NT2/D1 (cell line): ENCODE results near the gene SEMA3B.
"Not testable (repeated sequence)": the region's sequence is repeated elsewhere in the genome, so short reads cannot be mapped to it uniquely, and the experiment has no call there.

Source experiments
- DNase-seq: peaks from one replicate; pipeline ENCODE4 v3.0.0-alpha.2; 2011; ENCODE audit warnings: low read depth, low spot score
- H3K27me3 ChIP-seq: 2 replicates; pipeline ENCODE4 v1.6.0; 2011; ENCODE audit warnings: mild to moderate bottlenecking; ENCODE audit not compliant: insufficient read length, insufficient read depth
- H3K36me3 ChIP-seq: 2 replicates; pipeline ENCODE4 v1.6.1; 2011; ENCODE audit warnings: mild to moderate bottlenecking, low read length, mixed read lengths; ENCODE audit not compliant: insufficient read depth, insufficient read length
- H3K4me1 ChIP-seq: 2 replicates; pipeline ENCODE4 v1.5.1; 2011; ENCODE audit not compliant: insufficient read depth, insufficient read length
- H3K4me3 ChIP-seq: 2 replicates; pipeline ENCODE4 v1.5.1; 2011; ENCODE audit warnings: low read depth; ENCODE audit not compliant: insufficient read length
- H3K9ac ChIP-seq: 2 replicates; pipeline ENCODE4 v1.6.0; 2011; ENCODE audit warnings: low read depth; ENCODE audit not compliant: insufficient read length
- H3K9me3 ChIP-seq: 2 replicates; pipeline ENCODE4 v1.5.1; 2011; ENCODE audit warnings: mild to moderate bottlenecking, low read length; ENCODE audit not compliant: insufficient read depth
- SUZ12 ChIP-seq: IDR thresholded peaks from 2 replicates; pipeline ENCODE4 v1.6.1; 2011; ENCODE audit not compliant: insufficient read length, insufficient read depth; ENCODE audit errors: extremely low read depth
- YY1 ChIP-seq: IDR thresholded peaks from 2 replicates; pipeline ENCODE4 v1.6.1; 2011; ENCODE audit not compliant: insufficient read length, insufficient read depth
- ZNF274 ChIP-seq: IDR thresholded peaks from 2 replicates; pipeline ENCODE4 v1.6.1; 2011; ENCODE audit warnings: mild to moderate bottlenecking, low read depth, low read length

The SEMA3B gene

GRCh38 chr3:50260027-50260941 lies 8.7 kb upstream of the SEMA3B start:
- peak overlapping the region; percentile 45 for H3K4me3 ChIP-seq
- peaks cover 44% of the 10 kb centered on the region for H3K36me3 ChIP-seq
- TF ChIP-seq YY1: no peak
- TF ChIP-seq SUZ12: no peak
- no peak for TF ChIP-seq ZNF274
- H3K9ac ChIP-seq: peak overlapping the region; percentile 94
- H3K4me1 ChIP-seq: peaks cover 51% of the 10 kb centered on the region
- H3K27me3 ChIP-seq: no peaks in the 10 kb centered on the region
- H3K9me3 ChIP-seq: no peaks in the 10 kb centered on the region
- peak; percentile 86 for DNase-seq

DNA sequence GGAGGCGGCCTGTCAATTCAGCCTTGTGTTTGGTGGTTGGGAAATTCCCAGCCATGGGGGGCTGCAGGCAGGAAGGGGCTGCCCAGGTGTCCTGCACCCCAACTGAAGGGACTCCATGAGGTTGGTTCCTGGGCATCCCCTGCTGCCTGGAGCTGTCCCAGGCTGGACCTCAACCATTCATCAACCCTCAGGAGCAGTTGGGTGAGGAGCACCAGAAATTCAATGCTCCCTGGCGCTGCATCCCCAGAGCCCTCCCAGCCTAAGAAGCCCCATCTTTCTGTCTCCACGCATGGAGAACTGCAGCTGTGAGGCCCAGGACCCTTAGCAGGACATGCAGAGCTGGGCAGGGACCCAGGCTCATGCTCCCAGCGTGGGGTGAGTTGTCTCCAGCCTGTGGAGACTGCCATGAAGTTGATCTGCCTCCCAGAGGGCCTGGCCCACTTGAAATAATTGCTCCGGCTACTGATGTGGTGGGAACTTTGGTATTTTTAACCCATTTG lies 8.0 kb upstream of the SEMA3B start:
- Histone ChIP-seq H3K9ac (peak overlapping the region; percentile 94), H3K36me3 (peaks cover 40% of the 10 kb centered on the region), H3K27me3 (no peaks in the 10 kb centered on the region), H3K9me3 (no peaks in the 10 kb centered on the region), H3K4me3 (peak overlapping the region; percentile 45), H3K4me1 (peaks cover 55% of the 10 kb centered on the region)
- TF ChIP-seq ZNF274 (no peak), YY1 (no peak), SUZ12 (no peak)
- DNase-seq: no peak

- Histone ChIP-seq H3K27me3 (no peaks in the 10 kb centered on the region), H3K9me3 (no peaks in the 10 kb centered on the region), H3K9ac (peak overlapping the region; percentile 94), H3K4me3 (no peak overlapping the region), H3K4me1 (peaks cover 61% of the 10 kb centered on the region), H3K36me3 (peaks cover 35% of the 10 kb centered on the region)
- no peak for DNase-seq
- TF ChIP-seq ZNF274 (no peak), SUZ12 (no peak), YY1 (no peak)
Observed at GRCh38 chr3:50261505-50261904, 7.4 kb upstream of the SEMA3B start.

DNA sequence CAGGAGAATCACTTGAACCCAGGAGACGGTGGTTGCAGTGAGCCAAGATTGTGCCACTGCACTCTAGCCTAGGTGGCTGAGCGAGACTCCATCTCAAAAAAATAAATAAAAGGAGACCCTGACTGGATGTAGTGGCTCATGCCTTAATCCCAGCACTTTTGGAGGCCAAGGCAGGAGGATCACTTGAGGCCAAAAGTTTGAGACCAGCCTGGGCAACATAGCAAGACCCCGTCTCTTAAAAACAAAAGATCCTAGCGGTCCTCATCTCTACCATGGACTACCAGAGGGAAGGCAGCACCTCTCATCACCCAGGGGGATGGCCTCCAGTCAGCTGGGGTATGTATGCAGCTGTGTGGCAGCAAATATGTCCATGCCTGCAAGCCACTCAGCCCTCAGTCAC lies 6.7 kb upstream of the SEMA3B start:
- not testable (repeated sequence) for H3K9me3 ChIP-seq, DNase-seq, H3K4me3 ChIP-seq, H3K27me3 ChIP-seq
- Histone ChIP-seq H3K36me3 (peaks cover 28% of the 10 kb centered on the region), H3K4me1 (peaks cover 61% of the 10 kb centered on the region), H3K9ac (peak overlapping the region; percentile 34)

GRCh38 chr3:50262778-50263177 lies 6.2 kb upstream of the SEMA3B start:
- Histone ChIP-seq H3K4me3 (no peak overlapping the region), H3K36me3 (peaks cover 22% of the 10 kb centered on the region), H3K27me3 (no peaks in the 10 kb centered on the region), H3K4me1 (peaks cover 63% of the 10 kb centered on the region), H3K9ac (peak overlapping the region; percentile 34), H3K9me3 (no peaks in the 10 kb centered on the region)
- TF ChIP-seq SUZ12: no peak
- TF ChIP-seq ZNF274: no peak
- TF ChIP-seq YY1: no peak
- DNase-seq: no peak

DNA sequence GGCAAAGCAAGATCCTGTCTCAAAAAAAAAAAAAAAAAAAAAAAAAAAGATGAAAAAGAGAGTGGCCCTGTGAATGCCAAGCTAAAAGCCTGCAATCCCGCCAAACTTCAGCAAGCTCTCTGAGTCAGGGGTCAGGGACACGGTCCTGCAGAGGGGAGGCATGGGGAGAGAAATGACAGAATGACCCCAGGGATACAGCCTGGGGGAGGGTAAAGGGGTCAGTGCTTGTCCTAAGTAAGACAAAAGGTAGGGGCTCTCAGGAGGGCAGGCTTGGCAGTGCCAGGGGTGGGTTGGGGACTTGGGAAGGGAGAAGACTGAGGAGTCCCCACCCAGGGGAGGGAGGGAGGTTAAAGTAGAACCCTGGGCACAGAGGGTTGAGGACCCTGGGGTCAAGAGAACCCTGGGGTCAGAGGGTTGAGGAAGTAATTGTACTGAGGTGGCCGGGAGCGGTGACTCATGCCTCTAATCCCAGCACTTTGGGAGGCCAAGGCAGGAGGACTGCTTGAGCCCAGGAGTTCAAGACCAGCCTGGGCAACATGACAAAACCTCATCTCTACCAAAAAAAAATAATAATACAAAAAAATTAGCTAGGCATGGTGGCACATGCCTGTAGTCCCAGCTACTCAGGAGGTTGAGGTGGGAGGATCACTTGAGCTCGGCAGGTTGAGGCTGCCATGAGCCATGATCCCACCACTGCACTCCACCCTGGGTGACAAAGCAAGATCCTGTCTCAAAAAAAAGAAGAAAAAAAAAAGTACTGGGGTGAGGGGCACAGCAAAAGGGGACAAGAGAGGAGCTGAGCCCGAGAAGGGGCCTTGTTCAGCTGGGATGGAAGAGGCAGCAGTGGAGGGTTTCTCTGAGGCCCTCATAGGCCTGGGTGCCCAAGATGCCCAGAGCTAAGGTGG lies 5.2 kb upstream of the SEMA3B start:
- peaks cover 13% of the 10 kb centered on the region for H3K36me3 ChIP-seq
- H3K4me1 ChIP-seq: peaks cover 67% of the 10 kb centered on the region
- no peak for DNase-seq
- no peaks in the 10 kb centered on the region for H3K9me3 ChIP-seq
- peak overlapping the region; percentile 92 for H3K9ac ChIP-seq
- H3K27me3 ChIP-seq: no peaks in the 10 kb centered on the region
- H3K4me3 ChIP-seq: peak overlapping the region; percentile 1
- TF ChIP-seq ZNF274 (no peak), YY1 (no peak), SUZ12 (no peak)

DNA sequence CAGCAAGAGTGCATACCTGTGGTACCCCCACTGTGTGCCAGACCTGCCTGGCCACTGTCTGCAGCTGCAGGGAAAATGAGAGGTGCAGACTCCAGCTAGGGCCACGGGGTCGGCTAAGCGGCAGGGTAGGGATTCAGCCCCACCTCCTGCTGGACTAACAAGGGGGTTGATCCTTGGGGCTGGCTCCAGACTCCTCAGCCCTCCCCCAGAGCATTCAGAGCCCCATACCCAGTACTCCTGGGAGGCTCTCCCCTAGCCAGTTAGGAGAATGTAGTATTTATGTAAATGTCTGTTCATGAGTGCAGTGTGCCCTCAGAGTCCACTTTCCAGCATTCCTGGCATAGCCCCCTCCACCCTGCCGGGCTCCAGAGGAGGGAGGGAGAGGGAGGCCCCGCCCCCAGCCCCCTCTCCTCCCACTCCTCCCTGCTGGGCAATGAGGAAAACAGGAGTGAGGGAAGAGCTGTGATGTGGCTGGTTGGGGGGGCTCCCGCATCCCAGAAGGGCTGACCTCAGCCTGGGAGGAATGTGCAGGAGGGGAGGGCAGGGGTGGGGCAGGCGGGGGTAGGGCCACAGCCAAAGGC lies 4.5 kb upstream of the SEMA3B start:
- H3K9ac ChIP-seq: peak overlapping the region; percentile 92
- peak overlapping the region; percentile 1 for H3K4me3 ChIP-seq
- peaks cover 6% of the 10 kb centered on the region for H3K36me3 ChIP-seq

More for the DNA sequence above, 4.5 kb upstream of the SEMA3B start:
- Histone ChIP-seq H3K9me3 (no peaks in the 10 kb centered on the region), H3K27me3 (no peaks in the 10 kb centered on the region), H3K4me1 (peaks cover 64% of the 10 kb centered on the region)
- peak; percentile 99 for DNase-seq
- TF ChIP-seq SUZ12 (no peak), YY1 (no peak), ZNF274 (no peak)
